DMS53 (cell line): ENCODE measurements around the gene NET1.

ENCODE experiments used
- DNase-seq: peaks from one replicate; lab custom pipeline; 2025; lab: John Stamatoyannopoulos, UW

NET1 gene

GRCh38 chr10:5485948-5486852 lies 73.8 kb downstream of the NET1 start:
- no peak for DNase-seq

- DNase-seq = no peak
Observed at GRCh38 chr10:5486853-5487235, 74.5 kb downstream of the NET1 start.

DNA sequence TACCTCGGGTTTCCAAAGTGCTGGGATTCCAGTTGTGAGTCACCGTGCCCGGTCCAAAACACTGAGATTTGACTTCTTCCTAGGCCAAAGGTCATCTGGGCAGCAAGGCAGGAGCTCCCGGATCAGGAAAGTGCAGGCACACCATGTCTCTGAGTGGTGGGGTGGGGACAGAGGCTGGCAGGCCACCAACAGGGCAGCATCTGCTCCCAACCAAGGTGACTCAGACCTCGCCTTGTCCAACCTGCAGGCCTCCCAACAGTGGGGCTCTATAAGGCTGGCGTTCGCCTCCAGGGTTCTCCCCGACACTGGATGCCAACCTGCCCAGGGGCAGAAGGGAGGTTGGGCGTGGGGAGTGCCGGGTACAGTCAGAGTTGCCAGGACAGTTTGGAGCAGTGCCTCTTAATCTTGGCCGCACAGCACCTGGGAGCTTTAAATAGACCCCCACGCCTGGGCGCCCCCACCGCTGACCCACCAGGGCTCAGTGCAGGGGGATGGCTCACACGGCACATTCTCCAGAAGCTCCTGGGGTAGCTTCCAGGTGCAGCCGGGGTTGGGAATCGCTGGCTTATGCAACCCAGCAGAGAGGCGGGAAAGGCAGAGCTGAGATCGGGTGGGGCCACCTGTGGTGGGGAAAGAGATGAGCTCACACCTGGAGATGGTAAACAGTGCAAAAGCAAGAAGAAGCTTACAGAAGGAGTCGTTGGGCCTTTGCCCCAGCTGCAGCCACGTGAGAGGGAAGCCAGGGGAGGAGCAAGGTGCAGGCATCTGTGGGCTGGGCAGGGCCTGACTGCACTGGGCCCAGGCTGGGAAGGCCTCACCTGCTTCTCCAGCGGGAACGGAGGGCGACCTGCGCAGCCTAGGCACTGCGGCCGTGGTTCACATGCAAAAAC lies 76.2 kb downstream of the NET1 start:
- peak; percentile 96 for DNase-seq

GRCh38 chr10:5490032-5490431 lies 77.7 kb downstream of the NET1 start:
- DNase-seq = no peak

GRCh38 chr10:5490698-5491464 lies 78.5 kb downstream of the NET1 start:
- no peak for DNase-seq

- no peak for DNase-seq
Observed at GRCh38 chr10:5491477-5491876, 79.1 kb downstream of the NET1 start.

GRCh38 chr10:5492322-5492855 lies 80.0 kb downstream of the NET1 start:
- no peak for DNase-seq

DNA sequence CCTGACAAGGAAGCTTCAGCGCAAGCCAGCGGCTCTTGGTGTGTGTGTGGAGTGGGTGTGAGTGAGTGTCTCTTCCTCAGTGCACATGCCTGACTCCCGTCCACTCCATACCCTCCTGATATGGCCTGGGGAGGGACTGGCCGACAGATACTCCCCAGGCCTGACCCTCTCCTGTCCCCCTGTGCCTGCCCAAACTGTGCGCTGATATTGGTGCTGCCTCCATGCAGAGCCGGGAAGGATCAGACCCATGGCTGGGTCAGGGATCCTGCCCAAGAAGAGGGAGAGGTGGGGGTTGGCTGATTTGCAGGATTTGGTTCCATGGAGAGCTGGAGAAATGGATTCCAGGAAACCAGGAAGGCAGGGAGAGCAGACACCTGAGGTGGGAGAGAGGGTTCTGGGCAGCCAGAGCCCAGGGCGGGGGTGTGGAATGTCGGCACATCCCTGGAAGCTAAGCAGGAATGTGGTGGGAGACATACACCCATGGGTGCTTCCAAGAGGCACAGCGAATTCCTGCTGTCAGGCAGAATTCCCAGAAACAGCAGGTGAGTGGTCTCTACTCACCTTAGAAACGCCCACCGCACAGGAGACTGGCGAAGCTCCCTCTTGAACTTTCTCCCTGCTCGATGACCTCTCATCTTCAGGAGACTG lies 80.7 kb downstream of the NET1 start:
- DNase-seq = no peak

DNA sequence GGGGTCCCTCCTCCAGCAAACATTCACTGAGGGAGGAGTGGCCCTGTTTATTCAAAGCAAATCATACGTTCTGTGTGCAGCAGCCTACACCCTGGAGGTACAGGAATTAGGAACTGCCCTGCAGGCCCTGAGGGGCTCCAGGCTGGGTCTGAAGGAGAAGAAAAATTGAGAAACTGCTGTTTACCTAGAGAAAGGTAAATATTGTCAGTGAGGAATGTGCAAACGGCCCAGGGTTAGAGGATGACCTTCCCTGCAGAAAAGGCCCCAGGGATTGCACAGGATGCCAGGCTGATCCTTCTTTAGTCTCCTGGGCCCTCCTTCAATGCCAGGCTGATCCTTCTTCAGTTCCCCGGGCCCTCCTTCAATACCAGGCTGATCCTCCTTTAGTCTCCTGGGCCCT lies 81.3 kb downstream of the NET1 start:
- DNase-seq = peak; percentile 44

- DNase-seq = no peak
Observed at GRCh38 chr10:5494611-5495010, 82.3 kb downstream of the NET1 start.

GRCh38 chr10:5496261-5497250 lies 84.2 kb downstream of the NET1 start:
- peak; percentile 41 for DNase-seq

DNA sequence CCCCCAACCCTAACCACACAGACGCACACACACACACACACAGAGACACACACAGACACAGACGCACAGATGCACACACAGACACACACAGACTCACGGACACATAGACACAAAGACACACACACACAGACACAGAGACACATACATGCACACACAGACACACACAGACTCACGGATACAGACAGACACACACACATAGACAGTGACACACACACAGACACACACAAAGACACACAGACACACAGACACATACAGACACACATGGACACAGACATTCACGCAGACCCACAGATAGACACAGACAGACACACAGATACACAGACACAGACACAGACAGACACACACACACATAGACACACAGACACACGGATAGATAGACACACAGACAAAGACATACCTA lies 84.9 kb downstream of the NET1 start:
- DNase-seq = no peak

DNA sequence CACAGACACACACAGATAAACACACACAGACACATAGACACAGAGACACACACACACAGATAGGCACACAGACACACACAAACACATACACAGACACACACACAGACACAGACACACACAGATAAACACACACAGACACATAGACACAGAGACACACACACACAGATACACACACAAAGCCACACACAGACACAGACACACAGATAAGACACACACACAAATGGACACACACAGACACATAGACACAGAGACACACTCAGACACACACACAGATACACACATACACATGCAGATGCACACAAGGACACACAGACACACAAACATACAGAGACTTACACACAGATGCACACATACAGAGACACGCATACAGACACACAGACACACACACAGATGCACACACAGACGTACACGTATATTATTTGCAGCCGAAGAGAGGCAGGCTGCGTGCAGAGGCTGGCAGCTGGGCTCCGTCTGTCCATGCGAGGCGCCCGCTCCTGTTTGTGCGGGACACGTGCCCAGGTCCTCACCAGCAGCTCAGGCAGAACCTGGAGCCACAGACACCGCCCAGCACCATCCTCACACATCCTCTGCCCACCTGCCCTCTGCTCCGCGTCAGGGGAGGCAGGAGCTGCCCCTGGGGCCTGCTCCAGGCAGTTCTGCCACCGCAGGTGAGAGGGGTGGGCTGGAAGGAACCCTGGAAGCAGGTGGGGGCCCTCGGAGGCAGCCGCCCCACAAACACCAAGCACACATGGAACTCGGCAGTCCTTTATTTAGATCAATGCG lies 85.8 kb downstream of the NET1 start:
- peak; percentile 77 for DNase-seq

- DNase-seq = no peak
Observed at GRCh38 chr10:5498791-5499492, 86.6 kb downstream of the NET1 start.

DNA sequence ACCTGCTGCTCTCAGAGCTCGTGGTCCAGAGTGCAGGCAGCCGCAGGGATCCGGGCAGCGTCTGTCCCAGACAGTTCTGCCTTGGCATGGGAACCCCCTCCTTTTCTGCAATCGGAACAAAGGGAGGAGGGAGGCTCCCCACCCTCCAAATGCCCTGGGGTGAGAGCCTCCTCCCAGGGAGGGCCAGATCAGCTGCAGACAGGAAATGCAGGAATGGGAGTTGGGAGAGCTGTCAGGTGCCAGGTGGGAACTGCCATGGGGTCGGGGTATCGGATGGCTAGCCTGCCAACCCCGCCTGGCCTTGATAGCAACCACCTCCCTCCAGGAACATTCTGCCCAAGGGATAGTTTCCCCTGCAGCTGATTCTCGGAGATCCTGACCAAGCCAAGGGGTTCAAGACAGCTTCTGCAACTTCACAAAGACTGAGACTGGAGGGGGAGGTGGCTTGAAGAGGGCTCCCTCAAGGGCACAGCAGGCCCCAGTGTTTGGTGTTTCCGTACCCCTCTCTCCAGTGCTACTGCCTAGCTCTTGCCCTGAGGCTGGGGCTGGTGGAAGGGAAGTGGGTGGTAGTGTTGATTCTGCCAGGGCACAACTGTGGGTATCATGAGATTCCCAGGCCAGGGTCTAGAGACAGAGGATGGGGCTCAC lies 87.3 kb downstream of the NET1 start, which contains the start of gene CALML5:
Gene CALML5 (minus strand): TSS at position 78 of the 648 bp plus-strand sequence. CDS start 132 bp downstream, outside the sequence.
- DNase-seq = no peak

- DNase-seq = no peak
Observed at GRCh38 chr10:5500162-5500670, 87.9 kb downstream of the NET1 start.

DNA sequence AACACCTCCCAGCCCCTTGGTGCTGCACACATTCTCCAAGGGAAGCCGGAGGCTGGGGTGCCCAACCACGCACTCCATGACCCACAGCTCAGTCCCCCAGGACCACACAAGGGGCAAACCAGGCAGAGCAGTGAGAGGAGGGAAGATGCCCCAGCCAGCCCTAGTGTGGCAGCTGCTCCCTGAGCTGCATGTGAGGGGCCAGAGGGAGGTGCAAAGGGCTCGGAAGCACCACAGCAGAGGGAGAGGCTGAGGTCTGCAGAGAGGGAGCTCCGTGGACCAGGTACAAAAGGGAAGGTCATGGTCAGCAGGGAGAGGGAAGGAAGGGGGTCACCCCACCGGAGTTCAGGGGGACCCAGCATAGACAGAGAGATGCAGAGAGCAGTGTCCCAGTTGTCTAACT lies 88.6 kb downstream of the NET1 start:
- no peak for DNase-seq

- no peak for DNase-seq
Observed at GRCh38 chr10:5502061-5502521, 89.7 kb downstream of the NET1 start.
